ENCODE results near the gene IGSF21.

IGSF21 gene

GRCh38 chr1:18183533-18183932 is 75.9 kb downstream of the IGSF21 start:
- DNase-seq, result no peak

GRCh38 chr1:18187054-18187453 is 79.5 kb downstream of the IGSF21 start:
- DNase-seq, result no peak

DNA sequence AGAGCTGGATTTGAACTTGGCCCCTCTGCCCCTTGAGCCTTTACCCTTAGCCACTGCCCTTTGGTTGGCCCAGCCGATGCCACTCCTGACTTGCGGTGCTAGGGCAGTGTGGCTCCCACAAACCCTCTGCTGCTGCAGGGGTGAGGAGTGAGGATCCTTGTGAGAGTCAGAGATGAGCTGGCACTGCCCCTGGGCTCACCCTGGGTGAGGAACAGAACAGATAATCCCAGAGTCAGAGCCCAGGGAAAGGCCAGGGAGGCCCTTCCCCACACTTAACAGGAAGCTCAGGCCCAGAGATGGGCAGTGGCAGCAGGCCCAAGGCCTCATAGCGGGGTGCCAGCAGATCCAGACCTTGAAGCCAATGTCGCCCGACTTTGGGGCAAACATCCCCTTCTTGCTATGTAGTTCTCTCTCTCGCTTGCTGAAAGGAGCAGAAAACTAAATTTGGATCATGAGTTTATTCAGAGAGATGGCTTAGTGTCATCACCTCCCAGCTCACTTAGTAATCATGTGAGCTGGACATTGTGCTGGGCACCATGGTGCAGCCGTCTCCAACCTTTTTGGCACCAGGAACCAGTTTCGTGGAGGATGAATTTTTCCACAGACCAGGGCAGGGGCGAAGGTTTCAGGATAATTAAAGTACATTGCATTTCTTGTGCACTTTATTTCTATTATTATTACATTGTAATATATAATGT is 81.4 kb downstream of the IGSF21 start:
- DNase-seq, result no peak

- no peak for DNase-seq
Observed at GRCh38 chr1:18190598-18190997, 83.0 kb downstream of the IGSF21 start.

DNA sequence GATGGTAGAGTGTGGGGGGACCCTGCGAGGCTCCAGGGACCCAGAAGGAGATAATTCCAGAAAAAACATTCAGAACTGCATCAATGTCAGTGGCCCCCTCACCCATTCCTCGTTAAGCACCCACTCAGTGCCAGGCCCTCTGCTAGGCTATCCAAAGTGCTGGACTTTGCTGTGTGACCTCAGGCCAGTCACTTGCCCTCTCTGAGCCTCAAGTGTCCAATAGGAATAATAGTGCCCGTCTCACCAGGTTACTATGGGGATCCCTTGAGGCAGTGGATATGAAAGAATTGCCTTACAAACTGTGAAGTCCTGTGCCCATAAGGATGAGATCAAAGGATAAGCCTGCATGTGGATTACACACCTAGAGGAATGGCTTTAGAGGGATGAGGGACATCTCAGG is 83.4 kb downstream of the IGSF21 start:
- no peak for DNase-seq

DNA sequence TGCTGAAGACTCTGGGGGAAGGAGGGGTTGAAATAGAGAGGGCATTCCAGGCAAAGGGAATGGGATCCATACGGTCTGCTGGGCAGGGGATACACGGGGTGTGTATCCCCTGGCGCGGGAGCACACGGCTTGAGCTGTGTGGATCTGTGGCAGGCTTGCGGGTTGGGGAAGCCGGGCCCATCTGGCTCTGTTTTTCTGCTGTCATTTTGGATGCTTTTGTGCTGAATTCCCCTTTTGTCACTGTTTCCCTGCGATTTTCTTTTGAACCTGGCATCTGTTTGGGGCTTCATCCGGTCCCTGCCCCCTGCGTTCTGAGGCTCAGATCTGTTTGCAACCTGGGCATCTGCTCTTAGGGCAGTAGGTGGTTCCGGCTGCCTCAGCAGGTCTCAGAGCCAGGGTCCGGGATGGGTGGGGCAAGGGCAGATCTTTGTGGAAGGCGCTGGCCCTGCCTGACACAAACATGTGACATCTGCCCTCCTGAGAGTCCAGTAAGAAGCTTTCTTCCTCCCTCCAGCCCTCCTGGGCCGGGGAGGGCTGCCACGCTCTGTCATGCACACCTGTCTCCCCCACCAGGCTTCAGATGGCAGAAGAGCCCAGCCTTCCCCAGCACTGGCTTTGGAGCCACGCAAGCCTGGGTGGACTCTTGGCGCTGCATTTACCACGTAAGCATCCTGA is 84.0 kb downstream of the IGSF21 start:
- DNase-seq, result no peak

DNA sequence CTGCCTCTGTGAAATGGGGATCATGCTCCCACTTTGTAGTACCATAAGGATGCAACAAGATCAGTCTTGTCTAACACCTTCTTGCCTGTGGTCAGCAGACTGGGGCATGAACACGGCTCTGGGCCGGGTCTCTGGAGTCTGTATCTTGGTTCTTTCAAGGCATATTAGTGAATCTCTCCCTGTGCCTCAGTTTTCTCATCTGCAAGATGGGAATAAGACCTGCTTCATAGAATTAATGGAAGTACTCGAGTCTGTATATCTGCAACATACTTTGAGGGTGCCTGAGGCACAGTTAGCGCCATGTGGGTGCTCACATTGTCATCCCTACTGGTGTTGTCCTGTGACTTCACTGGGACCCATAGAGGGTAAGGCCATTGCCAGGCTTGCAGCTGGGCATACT is 84.6 kb downstream of the IGSF21 start:
- DNase-seq, result no peak

DNA sequence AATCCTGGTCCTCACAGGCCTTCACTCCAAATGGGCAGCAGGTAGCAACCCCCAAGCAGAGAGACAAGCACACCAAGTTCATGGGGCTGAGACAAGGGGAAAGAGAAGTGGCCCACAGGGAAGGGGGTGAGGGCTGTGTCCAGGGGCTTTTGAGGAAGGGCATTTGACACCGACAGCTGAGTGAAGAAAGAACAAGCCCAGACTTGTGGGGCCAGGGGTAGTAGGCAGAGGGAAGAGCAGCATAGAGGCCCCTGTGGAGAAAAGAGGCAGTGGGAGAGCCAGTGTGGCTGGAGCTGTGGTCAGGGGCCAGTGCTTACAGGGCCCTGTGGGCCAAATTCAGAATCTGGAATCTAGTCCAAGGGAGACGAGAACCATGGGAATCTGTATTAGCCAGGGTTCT is 85.4 kb downstream of the IGSF21 start:
- DNase-seq, result no peak

DNA sequence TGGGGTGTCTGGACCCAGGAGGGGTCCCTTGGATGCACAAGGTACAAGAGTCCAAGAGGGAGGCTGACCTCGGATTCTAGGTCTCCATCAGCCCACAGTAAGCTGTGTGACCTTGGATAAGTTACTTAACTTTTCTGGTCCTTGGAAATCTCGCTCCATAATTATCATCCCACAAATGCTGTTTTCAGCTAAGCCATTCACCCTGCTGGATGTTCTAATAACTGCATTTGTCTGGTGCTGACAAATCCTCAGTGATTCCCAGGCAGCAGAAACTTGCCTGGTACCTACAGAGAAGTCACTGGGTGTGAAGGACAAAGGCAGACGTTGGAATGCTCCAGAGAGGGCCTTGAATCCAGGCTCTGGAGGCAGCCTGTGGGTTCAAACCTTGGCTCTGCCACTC is 89.7 kb downstream of the IGSF21 start:
- no peak for DNase-seq

DNA sequence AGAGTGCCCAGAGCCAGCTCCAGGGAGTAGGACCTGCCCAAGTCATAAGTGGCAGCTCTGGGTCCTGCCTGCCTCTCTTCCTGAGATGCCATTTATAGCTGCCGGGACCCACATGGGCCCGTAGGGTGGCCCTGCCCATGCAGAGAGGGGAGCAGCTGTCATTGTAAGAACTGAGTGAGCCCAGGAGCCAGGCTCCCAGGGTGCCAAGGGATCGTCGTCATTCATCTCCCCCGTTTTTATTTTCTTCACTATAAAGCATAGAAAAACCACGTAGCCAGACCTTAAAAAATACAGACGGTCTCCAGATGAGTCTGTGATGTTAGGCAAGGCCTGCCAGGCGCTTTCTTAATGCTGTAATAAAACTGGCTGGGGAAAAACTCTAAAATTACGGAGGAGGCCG is 90.7 kb downstream of the IGSF21 start:
- no peak for DNase-seq

DNA sequence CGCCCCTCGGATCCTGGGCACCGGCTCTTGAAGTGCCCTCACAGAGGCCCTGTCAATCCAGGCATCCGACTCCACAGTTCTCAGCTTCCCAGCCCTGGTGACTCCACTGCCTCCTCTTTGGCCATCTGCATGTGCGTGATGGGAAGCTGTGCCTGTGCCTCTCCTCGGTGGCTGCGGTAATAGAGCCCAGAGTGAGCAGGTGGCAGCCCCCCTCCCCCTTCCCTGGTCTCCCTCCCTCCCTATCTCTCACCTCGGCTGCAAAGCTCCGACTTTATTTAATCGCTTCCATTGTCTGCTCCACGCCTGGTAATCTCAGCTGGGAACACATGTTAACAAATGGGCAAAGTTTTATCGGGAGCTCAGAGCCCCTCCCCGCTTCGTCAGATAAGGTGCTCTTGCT is 91.9 kb downstream of the IGSF21 start:
- DNase-seq, result no peak

GRCh38 chr1:18200136-18200717 is 92.6 kb downstream of the IGSF21 start:
- DNase-seq, result no peak

DNA sequence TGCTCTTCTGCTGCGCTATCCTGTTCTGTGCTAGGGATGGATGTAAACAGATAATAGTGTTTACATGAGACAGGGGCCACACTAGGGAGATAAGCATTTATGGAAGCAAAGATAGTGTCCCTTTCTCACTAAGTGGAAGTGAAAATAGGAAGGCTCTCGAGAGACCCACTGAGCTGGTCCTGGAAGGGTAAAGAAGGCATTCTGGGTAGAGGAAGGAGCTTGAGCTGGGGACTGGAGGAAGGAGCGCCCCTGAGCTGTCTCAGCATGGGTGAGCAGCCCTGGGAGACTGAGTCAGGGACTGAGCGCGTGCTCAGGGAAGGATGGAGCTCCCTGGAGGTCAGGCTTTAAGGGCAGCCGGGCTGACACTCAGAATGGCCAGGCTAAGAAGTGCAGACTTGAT is 93.3 kb downstream of the IGSF21 start:
- DNase-seq, result no peak

DNA sequence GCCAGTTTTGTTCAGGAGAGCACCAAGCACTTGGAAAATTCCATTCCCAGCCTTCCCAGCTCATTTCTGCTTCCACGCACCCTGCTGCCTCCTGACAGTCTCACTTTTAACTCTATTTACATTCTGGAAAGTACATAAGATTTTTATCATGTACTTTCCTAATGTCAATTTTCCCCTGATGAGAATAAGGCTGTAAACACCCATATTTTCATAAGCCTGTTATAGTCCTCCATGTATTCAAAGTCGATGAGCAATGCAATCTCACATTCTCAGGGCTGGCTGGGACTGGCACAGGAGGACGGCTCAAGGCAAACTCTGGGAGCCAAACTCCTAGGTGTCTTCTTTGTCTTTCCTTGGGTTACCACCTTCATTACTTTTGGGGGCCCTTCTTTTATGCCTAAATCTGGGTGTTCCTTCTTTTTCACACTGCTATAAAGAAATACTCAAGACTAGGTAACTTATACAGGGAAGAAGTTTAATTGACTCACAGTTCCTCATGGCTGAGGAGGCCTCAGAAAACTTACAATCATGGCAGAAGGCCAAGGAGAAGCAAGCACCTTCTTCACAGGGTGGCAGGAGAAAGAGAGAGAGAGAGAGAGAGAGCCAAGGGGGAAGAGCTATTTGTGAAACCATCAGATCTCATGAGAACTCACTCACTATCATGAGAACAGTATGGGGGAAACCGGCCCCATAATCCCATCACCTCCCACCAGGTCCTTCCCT is 94.6 kb downstream of the IGSF21 start:
- no peak for DNase-seq

DNA sequence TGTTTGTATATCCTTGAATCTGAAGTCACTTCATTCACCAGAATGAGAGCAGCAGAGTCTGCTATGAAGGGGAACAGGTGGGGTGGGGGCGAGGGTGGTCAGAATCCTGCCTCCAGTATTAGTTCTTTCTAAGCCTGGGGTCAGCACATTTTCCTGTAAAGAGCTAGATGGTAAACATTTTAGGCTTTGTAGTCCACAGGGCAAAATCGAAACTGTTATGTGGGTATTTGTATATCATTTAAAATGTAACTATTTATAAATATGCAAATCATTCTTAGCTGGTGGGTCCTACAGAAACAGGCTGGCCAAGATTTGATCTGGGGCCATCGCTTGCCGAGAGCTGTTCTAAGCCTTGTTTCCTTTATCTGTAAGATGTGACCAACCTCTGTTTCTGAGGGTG is 96.0 kb downstream of the IGSF21 start:
- DNase-seq, result no peak

DNA sequence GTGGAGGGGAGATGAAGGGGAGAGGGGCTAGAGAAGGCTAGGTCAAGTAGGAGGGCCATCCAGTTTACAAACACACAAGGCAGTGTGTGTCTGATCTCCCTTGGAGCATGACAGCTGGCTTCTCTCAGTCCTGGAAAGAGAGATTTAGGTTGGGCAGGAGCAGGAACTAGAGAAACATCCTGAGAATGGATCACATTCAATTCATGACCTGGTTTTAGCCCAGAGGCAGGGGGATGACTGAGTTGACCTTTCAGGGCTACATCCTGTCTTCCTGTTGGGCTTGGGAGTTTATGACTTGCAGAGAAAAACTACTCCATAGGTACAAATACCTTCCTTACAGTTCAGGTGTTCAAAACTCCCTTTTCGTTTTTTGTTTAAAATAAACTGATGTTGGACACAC is 97.0 kb downstream of the IGSF21 start:
- no peak for DNase-seq

DNA sequence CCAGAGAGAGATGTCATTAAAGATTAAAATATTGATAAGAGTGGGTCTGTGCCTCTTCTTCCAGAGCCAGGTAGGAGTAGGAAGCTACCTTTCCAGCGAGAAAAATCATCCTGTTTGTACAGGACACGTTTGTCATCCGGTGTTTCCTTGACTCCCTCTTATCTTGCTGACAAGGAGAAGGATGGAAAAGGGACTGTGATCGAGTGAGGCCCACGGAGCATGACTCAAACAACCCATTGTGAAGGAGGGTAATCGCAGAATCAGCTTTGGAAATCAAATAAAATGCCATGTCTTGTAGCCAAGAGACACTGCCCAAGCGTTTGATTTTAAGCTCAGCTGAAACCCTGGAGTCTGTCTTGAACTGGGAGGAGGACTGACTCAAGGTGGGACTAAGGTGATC is 97.7 kb downstream of the IGSF21 start:
- DNase-seq, result no peak

- DNase-seq, result no peak
Observed at GRCh38 chr1:18211764-18212163, 104.2 kb downstream of the IGSF21 start.

GRCh38 chr1:18217398-18218043 is 109.9 kb downstream of the IGSF21 start:
- no peak for DNase-seq

GRCh38 chr1:18229625-18230024 is 122.0 kb downstream of the IGSF21 start:
- DNase-seq, result no peak

- no peak for DNase-seq
Observed at GRCh38 chr1:18230321-18230720, 122.7 kb downstream of the IGSF21 start.

GRCh38 chr1:18230840-18231239 is 123.2 kb downstream of the IGSF21 start:
- DNase-seq, result no peak

DNA sequence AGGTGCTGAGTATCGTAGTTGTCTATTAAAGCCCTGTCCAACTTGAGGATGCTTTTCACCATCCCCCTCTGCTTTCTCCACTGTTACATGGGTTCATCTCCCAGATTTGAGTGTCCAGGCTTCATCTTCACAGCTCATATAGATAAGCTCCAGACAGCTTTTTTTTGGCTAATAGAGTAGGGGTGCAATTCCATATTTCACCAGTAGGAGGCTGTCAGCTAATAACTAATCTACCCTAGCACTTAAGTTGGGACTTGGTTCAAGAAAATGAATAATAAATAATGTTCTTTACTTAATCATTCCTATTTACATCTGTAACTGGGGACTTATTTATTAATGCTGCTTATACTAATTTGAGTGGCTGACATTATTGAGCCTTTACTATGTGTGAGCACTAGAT is 124.5 kb downstream of the IGSF21 start:
- no peak for DNase-seq
